Measurements from ENCODE around the gene TAGAP.

Gene TAGAP

DNA sequence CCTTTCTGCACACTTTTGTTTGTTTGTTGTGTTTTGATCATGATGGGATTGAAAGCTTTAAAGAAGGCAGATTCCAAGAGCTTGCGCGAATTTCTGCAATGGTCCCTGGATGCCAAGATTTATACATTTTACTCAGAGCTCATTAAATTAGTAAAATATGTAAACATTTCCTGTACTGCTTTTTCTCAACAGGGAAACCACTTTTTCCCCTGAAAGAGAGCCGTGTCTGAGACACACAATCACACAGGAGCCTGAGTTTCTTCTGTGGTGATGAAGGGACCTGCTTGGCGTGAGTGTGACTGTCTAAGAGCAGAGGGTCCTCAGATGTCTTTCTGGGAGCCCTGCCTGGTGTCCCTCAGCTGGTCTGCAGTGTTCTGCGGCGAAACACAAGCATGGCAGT, 12.1 kb upstream of the TAGAP start:
- Histone ChIP-seq H3K27me3 (ENCODE audit: control insufficient read depth in 3 of 3, insufficient read depth in 3 of 3, low read depth in 1 of 3, low read length in 3 of 3) (peaks cover 0 to 9% (median 0%) of the 10 kb centered on the region in 3 experiments), H3K4me3 (ENCODE audit: low read length in 2 of 2) (no peak overlapping the region), H3K4me2 (ENCODE audit: insufficient read depth, low read length, poor library complexity, severe bottlenecking) (no peak overlapping the region), H4K91ac (ENCODE audit: low read depth, low read length, poor library complexity) (no peak overlapping the region), H4K8ac (ENCODE audit: low read depth, low read length) (no peak overlapping the region), H3K4ac (ENCODE audit: low read length) (no peak overlapping the region), H3K4me1 (ENCODE audit: control insufficient read depth in 2 of 2, insufficient read depth in 1 of 2, low read depth in 1 of 2, low read length in 2 of 2) (no peaks in the 10 kb centered on the region), H2AK5ac (ENCODE audit: low read depth, low read length) (no peak overlapping the region), H3K14ac (ENCODE audit: low read length) (no peak overlapping the region), H3K23ac (ENCODE audit: low read depth, low read length, poor library complexity) (no peak overlapping the region), H3K9me3 (replicated peaks in 1 of 2; ENCODE audit: control insufficient read depth in 2 of 2, insufficient read depth in 1 of 2, low read depth in 1 of 2, low read length in 2 of 2) (no peaks in the 10 kb centered on the region), H2AFZ (ENCODE audit: low read length) (no peak overlapping the region), H2BK120ac (ENCODE audit: low read depth, low read length) (no peak overlapping the region), H3K79me1 (ENCODE audit: low read depth, low read length) (no peaks in the 10 kb centered on the region), H2BK12ac (ENCODE audit: low read length) (no peak overlapping the region), H2BK15ac (ENCODE audit: low read length) (no peak overlapping the region), H3K36me3 (replicated peaks in 1 of 2; ENCODE audit: control insufficient read depth in 2 of 2, insufficient read depth in 2 of 2, low read length in 2 of 2) (no peaks in the 10 kb centered on the region), H3K27ac (replicated peaks; ENCODE audit: low read length) (no peak overlapping the region), H3K9ac (ENCODE audit: low read depth, low read length, poor library complexity) (no peak overlapping the region), H3K18ac (ENCODE audit: low read length) (no peak overlapping the region), H2BK5ac (ENCODE audit: low read length) (no peak overlapping the region)
- WGBS, 2 donors (ENCODE audit: extremely low coverage in 2 of 2, insufficient read length in 2 of 2, insufficient replicate concordance in 1 of 2) = no CpG with 5 or more reads among the region's 6 CpGs
- no peak for DNase-seq (ENCODE audit: low spot score)

GRCh38 chr6:159056432-159056831, 11.6 kb upstream of the TAGAP start:
- no peak for DNase-seq (ENCODE audit: low spot score)
- Histone ChIP-seq H3K36me3 (replicated peaks in 1 of 2; ENCODE audit: control insufficient read depth in 2 of 2, insufficient read depth in 2 of 2, low read length in 2 of 2) (no peaks in the 10 kb centered on the region), H2BK12ac (ENCODE audit: low read length) (no peak overlapping the region), H3K27ac (replicated peaks; ENCODE audit: low read length) (no peak overlapping the region), H3K4ac (ENCODE audit: low read length) (no peak overlapping the region), H3K9me3 (replicated peaks in 1 of 2; ENCODE audit: control insufficient read depth in 2 of 2, insufficient read depth in 1 of 2, low read depth in 1 of 2, low read length in 2 of 2) (no peaks in the 10 kb centered on the region), H3K14ac (ENCODE audit: low read length) (no peak overlapping the region), H2BK120ac (ENCODE audit: low read depth, low read length) (no peak overlapping the region), H3K27me3 (ENCODE audit: control insufficient read depth in 3 of 3, insufficient read depth in 3 of 3, low read depth in 1 of 3, low read length in 3 of 3) (peaks cover 0 to 9% (median 0%) of the 10 kb centered on the region in 3 experiments), H2BK15ac (ENCODE audit: low read length) (no peak overlapping the region), H3K4me2 (ENCODE audit: insufficient read depth, low read length, poor library complexity, severe bottlenecking) (no peak overlapping the region), H2AK5ac (ENCODE audit: low read depth, low read length) (no peak overlapping the region), H3K18ac (ENCODE audit: low read length) (no peak overlapping the region), H3K79me1 (ENCODE audit: low read depth, low read length) (no peaks in the 10 kb centered on the region), H3K4me1 (ENCODE audit: control insufficient read depth in 2 of 2, insufficient read depth in 1 of 2, low read depth in 1 of 2, low read length in 2 of 2) (no peaks in the 10 kb centered on the region), H3K23ac (ENCODE audit: low read depth, low read length, poor library complexity) (no peak overlapping the region), H4K91ac (ENCODE audit: low read depth, low read length, poor library complexity) (no peak overlapping the region), H3K4me3 (ENCODE audit: low read length in 2 of 2) (no peak overlapping the region), H3K9ac (ENCODE audit: low read depth, low read length, poor library complexity) (no peak overlapping the region), H2AFZ (ENCODE audit: low read length) (no peak overlapping the region), H4K8ac (ENCODE audit: low read depth, low read length) (no peak overlapping the region), H2BK5ac (ENCODE audit: low read length) (no peak overlapping the region)
- WGBS, 2 donors (ENCODE audit: extremely low coverage in 2 of 2, insufficient read length in 2 of 2, insufficient replicate concordance in 1 of 2) = no CpG with 5 or more reads among the region's 2 CpGs

DNA sequence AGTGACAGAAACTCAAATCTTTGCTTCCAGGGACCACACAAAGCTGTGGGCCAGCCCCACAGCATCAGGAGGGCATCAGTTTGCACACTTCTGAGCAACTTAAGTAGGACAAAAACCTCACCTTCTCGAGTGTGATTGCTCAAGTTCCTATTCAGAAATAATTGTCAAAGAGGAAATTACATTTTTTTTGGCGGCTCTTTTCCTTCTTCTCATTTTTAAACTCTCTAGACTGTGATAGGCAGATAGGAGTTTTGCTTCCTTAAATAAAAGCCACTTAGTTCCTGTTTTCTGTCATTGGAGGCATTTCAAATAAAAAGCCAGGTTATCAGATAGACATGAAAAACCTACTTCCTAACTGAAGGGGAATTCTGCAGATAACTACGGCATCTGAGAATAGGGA, 11.2 kb upstream of the TAGAP start:
- Histone ChIP-seq H2BK120ac (ENCODE audit: low read depth, low read length) (no peak overlapping the region), H4K8ac (ENCODE audit: low read depth, low read length) (no peak overlapping the region), H3K36me3 (replicated peaks in 1 of 2; ENCODE audit: control insufficient read depth in 2 of 2, insufficient read depth in 2 of 2, low read length in 2 of 2) (no peaks in the 10 kb centered on the region), H3K4me1 (ENCODE audit: control insufficient read depth in 2 of 2, insufficient read depth in 1 of 2, low read depth in 1 of 2, low read length in 2 of 2) (no peaks in the 10 kb centered on the region), H3K4me3 (ENCODE audit: low read length in 2 of 2) (no peak overlapping the region), H3K4ac (ENCODE audit: low read length) (no peak overlapping the region), H3K9me3 (replicated peaks in 1 of 2; ENCODE audit: control insufficient read depth in 2 of 2, insufficient read depth in 1 of 2, low read depth in 1 of 2, low read length in 2 of 2) (no peaks in the 10 kb centered on the region), H4K91ac (ENCODE audit: low read depth, low read length, poor library complexity) (no peak overlapping the region), H2BK12ac (ENCODE audit: low read length) (no peak overlapping the region), H3K4me2 (ENCODE audit: insufficient read depth, low read length, poor library complexity, severe bottlenecking) (no peak overlapping the region), H2BK5ac (ENCODE audit: low read length) (no peak overlapping the region), H3K27ac (replicated peaks; ENCODE audit: low read length) (no peak overlapping the region), H2BK15ac (ENCODE audit: low read length) (no peak overlapping the region), H3K27me3 (ENCODE audit: control insufficient read depth in 3 of 3, insufficient read depth in 3 of 3, low read depth in 1 of 3, low read length in 3 of 3) (peaks cover 0 to 9% (median 0%) of the 10 kb centered on the region in 3 experiments), H3K18ac (ENCODE audit: low read length) (no peak overlapping the region), H3K9ac (ENCODE audit: low read depth, low read length, poor library complexity) (no peak overlapping the region), H3K14ac (ENCODE audit: low read length) (no peak overlapping the region), H3K79me1 (ENCODE audit: low read depth, low read length) (no peaks in the 10 kb centered on the region), H2AFZ (ENCODE audit: low read length) (no peak overlapping the region), H3K23ac (ENCODE audit: low read depth, low read length, poor library complexity) (no peak overlapping the region), H2AK5ac (ENCODE audit: low read depth, low read length) (no peak overlapping the region)
- WGBS, 2 donors (ENCODE audit: extremely low coverage in 2 of 2, insufficient read length in 2 of 2, insufficient replicate concordance in 1 of 2) = no CpG with 5 or more reads among the region's 3 CpGs
- DNase-seq (ENCODE audit: low spot score) = no peak

DNA sequence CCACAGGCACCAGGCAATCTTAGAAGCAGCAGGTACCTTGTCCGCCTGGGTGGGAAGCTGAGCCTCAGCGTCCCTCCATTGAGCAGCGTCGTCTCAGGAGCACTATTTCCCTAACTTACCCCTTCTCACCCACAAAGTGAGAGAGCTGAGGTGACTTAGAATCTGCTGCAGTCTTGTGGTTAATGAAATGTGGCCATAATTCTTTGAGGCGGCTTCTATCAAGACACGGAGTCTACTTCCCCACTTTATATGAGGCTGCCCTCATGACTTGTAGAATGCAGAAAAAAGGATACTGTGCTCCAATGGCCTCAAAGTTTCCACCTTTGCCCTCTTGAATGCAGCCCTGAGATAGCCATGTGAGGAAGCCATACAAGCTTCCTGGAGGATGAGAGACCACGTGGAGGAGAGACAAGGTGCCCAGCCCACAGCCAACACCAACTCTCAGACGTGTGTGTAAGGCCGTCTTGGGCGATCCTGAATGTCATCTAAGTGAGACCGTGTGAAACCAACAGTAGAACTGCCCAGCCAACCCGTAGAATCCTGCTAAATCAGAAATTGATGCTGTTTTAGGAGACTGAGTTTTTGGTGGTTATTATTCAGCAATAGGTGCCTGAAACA, 9.1 kb upstream of the TAGAP start:
- Histone ChIP-seq H2BK5ac (ENCODE audit: low read length) (no peak overlapping the region), H3K4ac (ENCODE audit: low read length) (no peak overlapping the region), H4K91ac (ENCODE audit: low read depth, low read length, poor library complexity) (no peak overlapping the region), H3K27ac (replicated peaks; ENCODE audit: low read length) (no peak overlapping the region), H3K14ac (ENCODE audit: low read length) (no peak overlapping the region), H2BK120ac (ENCODE audit: low read depth, low read length) (no peak overlapping the region), H2BK12ac (ENCODE audit: low read length) (no peak overlapping the region), H3K36me3 (replicated peaks in 1 of 2; ENCODE audit: control insufficient read depth in 2 of 2, insufficient read depth in 2 of 2, low read length in 2 of 2) (no peaks in the 10 kb centered on the region), H2AFZ (ENCODE audit: low read length) (no peak overlapping the region), H4K8ac (ENCODE audit: low read depth, low read length) (no peak overlapping the region), H3K27me3 (ENCODE audit: control insufficient read depth in 3 of 3, insufficient read depth in 3 of 3, low read depth in 1 of 3, low read length in 3 of 3) (peaks cover 0 to 5% (median 0%) of the 10 kb centered on the region in 3 experiments), H3K23ac (ENCODE audit: low read depth, low read length, poor library complexity) (no peak overlapping the region), H3K18ac (ENCODE audit: low read length) (no peak overlapping the region), H2AK5ac (ENCODE audit: low read depth, low read length) (no peak overlapping the region), H3K9me3 (replicated peaks in 1 of 2; ENCODE audit: control insufficient read depth in 2 of 2, insufficient read depth in 1 of 2, low read depth in 1 of 2, low read length in 2 of 2) (no peaks in the 10 kb centered on the region), H3K79me1 (ENCODE audit: low read depth, low read length) (no peaks in the 10 kb centered on the region), H3K9ac (ENCODE audit: low read depth, low read length, poor library complexity) (no peak overlapping the region), H2BK15ac (ENCODE audit: low read length) (no peak overlapping the region), H3K4me1 (ENCODE audit: control insufficient read depth in 2 of 2, insufficient read depth in 1 of 2, low read depth in 1 of 2, low read length in 2 of 2) (no peaks in the 10 kb centered on the region), H3K4me2 (ENCODE audit: insufficient read depth, low read length, poor library complexity, severe bottlenecking) (no peak overlapping the region), H3K4me3 (ENCODE audit: low read length in 2 of 2) (no peak overlapping the region)
- no peak for DNase-seq (ENCODE audit: low spot score)
- no CpG with 5 or more reads among the region's 12 CpGs for WGBS, 2 donors (ENCODE audit: extremely low coverage in 2 of 2, insufficient read length in 2 of 2, insufficient replicate concordance in 1 of 2)

All from neuronal stem cell (in vitro differentiated cells).